ENCODE data around the gene TMEM218.

TMEM218 gene

DNA sequence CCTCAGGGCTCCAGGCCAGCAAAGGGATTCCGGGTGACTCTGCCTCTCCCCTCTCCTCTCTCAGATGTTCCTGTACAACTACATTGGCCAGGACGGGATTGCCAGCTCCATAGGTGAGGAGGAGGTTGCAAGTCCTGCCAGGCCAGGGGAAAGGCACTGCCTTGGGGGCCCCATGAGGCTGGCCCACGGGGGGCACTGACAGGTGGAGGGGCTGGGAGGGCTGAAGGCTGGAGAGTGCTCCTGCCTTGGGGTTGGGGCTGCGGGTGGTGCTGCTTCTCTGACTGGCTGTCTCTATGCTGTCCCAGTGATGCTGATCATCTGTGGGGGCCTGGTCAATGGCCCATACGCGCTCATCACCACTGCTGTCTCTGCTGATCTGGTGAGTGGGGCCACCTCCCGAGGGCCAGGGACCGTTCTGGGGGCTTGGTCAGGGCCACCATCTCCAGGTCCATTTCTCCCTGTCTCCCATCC lies 26.6 kb downstream of the TMEM218 start:
- ChIA-PET CTCF (interaction anchor here (1.3 kb wide), 1 partner anchor 56 kb away, joined by 3 read pairs; no protein-coding TSS in a partner anchor), POLR2A (no interaction called here)
- TF ChIP-seq, protein P1, sequence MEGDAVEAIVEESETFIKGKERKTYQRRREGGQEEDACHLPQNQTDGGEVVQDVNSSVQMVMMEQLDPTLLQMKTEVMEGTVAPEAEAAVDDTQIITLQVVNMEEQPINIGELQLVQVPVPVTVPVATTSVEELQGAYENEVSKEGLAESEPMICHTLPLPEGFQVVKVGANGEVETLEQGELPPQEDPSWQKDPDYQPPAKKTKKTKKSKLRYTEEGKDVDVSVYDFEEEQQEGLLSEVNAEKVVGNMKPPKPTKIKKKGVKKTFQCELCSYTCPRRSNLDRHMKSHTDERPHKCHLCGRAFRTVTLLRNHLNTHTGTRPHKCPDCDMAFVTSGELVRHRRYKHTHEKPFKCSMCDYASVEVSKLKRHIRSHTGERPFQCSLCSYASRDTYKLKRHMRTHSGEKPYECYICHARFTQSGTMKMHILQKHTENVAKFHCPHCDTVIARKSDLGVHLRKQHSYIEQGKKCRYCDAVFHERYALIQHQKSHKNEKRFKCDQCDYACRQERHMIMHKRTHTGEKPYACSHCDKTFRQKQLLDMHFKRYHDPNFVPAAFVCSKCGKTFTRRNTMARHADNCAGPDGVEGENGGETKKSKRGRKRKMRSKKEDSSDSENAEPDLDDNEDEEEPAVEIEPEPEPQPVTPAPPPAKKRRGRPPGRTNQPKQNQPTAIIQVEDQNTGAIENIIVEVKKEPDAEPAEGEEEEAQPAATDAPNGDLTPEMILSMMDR (IDR thresholded peaks at IDR 0.05; ENCODE audit: control extremely low read depth, extremely low read depth, low read depth, missing control alignments), result no peak
- DNase-seq (ENCODE audit: extremely low spot score), result peak; percentile 11

DNA sequence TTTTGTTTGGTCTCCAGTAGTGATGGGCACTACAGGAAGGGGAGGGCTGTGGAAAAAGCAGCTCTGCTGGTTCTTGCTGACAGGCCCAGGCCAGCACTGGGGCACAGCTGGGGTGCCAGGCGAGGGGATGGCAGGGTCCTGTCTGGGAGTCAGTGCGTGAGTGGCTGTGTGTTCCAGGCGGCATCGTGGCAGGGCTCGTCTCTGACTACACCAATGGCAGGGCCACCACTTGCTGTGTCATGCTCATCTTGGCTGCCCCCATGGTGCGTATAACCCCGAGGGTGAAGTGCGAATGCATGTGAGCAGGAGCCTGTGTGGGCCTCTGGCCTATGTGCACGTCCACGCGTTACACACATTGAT lies 27.4 kb downstream of the TMEM218 start:
- TF ChIP-seq, protein P1 (IDR thresholded peaks at IDR 0.05; ENCODE audit: control extremely low read depth, extremely low read depth, low read depth, missing control alignments), result no peak
- POLR2A ChIA-PET, result no interaction called here
- peak; percentile 7 for DNase-seq (ENCODE audit: extremely low spot score)
- CTCF ChIA-PET, result interaction anchor here (1.0 to 1.3 kb wide), 3 partner anchors 32 to 57 kb away, joined by 3 to 4 read pairs (median 3); no protein-coding TSS in a partner anchor

DNA sequence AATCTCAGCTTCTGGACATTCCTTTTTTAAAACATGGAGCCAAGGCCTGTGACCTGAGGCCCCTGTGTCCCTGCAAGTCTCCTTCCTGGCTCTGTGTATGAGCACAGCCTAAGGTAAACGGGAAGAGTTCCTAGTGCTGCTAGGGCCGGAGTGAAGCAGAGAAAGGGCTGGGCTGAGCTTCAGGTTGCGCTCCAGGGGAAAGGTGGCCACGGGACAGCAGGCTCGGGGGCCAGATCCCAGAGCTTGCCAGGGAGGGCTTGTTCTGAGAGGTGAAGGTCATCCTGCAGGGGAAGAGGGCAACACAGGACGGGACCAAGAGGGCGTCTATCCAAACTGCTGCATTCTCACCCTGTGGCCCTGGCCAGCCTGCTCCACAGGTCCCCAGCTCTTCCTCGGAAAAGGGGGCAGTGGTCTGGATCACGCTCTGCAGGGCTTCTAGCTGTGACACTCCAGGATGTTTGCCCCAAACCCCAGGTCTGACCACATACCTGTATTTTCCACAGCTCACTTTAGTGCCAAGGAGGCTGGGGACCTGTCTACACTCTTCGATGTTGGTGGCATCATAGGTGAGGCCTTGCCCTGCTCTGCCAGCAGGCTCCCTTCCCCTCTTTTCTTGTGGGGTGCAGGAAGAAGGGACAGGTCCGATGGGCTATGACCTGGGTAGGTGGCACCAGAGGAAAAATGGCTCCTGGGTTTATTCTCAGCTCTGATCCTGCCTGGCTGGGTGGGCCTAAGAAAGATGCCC lies 27.9 kb downstream of the TMEM218 start:
- peak; percentile 13 for DNase-seq (ENCODE audit: extremely low spot score)
- TF ChIP-seq, protein P1 (IDR thresholded peaks at IDR 0.05; ENCODE audit: control extremely low read depth, extremely low read depth, low read depth, missing control alignments), result no peak
- ChIA-PET POLR2A (no interaction called here), CTCF (interaction anchor here (0.8 to 1.8 kb wide), 7 partner anchors 8 to 57 kb away, joined by 3 to 7 read pairs (median 3); no protein-coding TSS in a partner anchor)

- peak; percentile 13 for DNase-seq (ENCODE audit: extremely low spot score)
Observed at GRCh38 chr11:125082611-125083311, 28.7 kb downstream of the TMEM218 start.

DNA sequence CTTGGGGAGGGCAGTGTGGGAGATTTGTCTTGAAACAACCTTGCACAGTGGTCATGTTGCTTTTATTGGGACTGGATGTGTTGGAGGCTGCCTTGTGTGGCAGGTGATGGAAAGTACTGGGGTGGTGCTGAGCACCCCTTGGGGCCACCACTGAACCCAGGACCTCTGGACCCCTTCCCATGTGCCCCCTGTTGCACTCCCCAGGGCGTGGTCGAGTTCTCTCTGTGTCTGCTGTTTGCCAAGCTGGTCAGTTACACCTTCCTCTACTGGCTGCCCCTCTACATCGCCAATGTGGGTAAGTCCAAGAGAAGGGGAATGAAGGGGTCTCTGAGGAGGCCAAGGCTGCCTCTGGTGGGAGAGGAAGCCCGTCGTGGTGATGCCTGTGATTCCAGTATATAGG lies 29.4 kb downstream of the TMEM218 start:
- peak; percentile 10 for DNase-seq (ENCODE audit: extremely low spot score)
- ChIA-PET CTCF (interaction anchor here (0.9 to 1.8 kb wide), 4 partner anchors 9 to 11 kb away, joined by 3 to 7 read pairs (median 4); no protein-coding TSS in a partner anchor), POLR2A (no interaction called here)
- TF ChIP-seq, protein P1 (IDR thresholded peaks at IDR 0.05; ENCODE audit: control extremely low read depth, extremely low read depth, low read depth, missing control alignments), result no peak

More at GRCh38 chr11:125082611-125083311, 28.7 kb downstream of the TMEM218 start:
- TF ChIP-seq, protein P1 (IDR thresholded peaks at IDR 0.05; ENCODE audit: control extremely low read depth, extremely low read depth, low read depth, missing control alignments), result no peak
- ChIA-PET CTCF (interaction anchor here (0.8 to 1.8 kb wide), 6 partner anchors 8 to 41 kb away, joined by 3 to 7 read pairs (median 3); no protein-coding TSS in a partner anchor), POLR2A (no interaction called here)

DNA sequence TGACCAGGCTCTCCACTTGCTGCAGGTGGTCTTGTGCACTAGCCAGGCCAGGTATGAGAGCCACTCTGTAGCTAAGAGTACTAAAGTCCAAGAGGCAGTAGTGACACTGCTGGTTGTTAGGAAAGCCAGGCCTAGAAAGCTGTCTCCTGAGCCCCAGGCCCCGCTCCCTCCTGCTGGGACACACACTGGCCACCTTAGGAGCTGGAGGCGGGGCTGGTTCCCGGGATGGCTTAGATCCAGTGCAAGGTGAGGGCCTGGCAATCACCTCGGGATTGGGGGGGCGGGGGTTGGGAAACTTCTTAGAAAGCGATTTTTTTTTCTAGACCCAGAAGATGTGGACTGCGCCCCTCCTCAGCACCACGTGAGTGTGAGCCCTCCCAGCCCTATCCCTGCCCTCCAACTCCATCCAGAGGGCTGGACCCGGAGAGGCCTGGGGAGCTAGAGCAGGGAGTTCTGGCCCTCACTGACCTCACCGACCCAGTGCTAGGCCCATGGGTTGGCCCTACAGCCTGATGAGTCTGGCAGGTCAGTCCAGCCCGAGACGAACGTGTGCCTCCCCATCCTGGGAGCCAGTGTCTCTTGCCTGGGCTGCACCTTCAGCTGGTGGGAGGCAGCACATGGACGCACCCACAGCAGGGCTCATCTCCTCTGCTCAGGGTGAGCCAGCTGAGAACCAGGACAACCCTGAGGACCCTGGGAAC lies 30.2 kb downstream of the TMEM218 start:
- CTCF ChIA-PET, result no interaction called here
- DNase-seq (ENCODE audit: extremely low spot score), result no peak
- POLR2A ChIA-PET, result no interaction called here
- TF ChIP-seq, protein P1 (IDR thresholded peaks at IDR 0.05; ENCODE audit: control extremely low read depth, extremely low read depth, low read depth, missing control alignments), result no peak

All from GM10248 (cell line).